Tibial artery (tissue), 4 donors: ENCODE data around the gene ASB16.

Experiments used
- DNase-seq, 2 donors: peaks; one replicate each; pipeline ENCODE4 v3.0.0-alpha.2; 2019
- H3K27ac ChIP-seq, 2 donors: fragments of 200-600 bp; sonication (generic) in 1 of 2; 1 replicate in 1 of 2; 2 replicates in 1 of 2; pipeline ENCODE4 v1.5.1; 2018 to 2019; ENCODE audit warnings: mild to moderate bottlenecking in 1 of 2
- H3K27me3 ChIP-seq, 2 donors: fragments of 200-600 bp; sonication (generic) in 1 of 2; one replicate each; pipeline versions ENCODE4 v1.5.1 to v1.6.0; 2016 to 2019
- H3K36me3 ChIP-seq, 3 donors: fragments of 200-600 bp; sonication (generic) in 2 of 3; one replicate each; pipeline ENCODE4 v1.5.1; 2016 to 2019; ENCODE audit warnings: mild to moderate bottlenecking in 2 of 3
- H3K4me1 ChIP-seq, 4 donors: fragments of 200-600 bp; sonication (generic) in 2 of 4; 1 replicate in 3 of 4; 2 replicates in 1 of 4; pipeline ENCODE4 v1.5.1; 2016 to 2019
- H3K4me3 ChIP-seq, 2 donors: fragments of 200-600 bp; sonication (generic) in 1 of 2; 1 replicate in 1 of 2; 2 replicates in 1 of 2; pipeline ENCODE4 v1.5.1; 2018 to 2019; ENCODE audit warnings: mild to moderate bottlenecking in 2 of 2
- H3K9me3 ChIP-seq, 3 donors: fragments of 200-600 bp; sonication (generic) in 1 of 3; one replicate each; pipeline ENCODE4 v1.5.1; 2016 to 2019
- CTCF ChIP-seq, 2 experiments: fragments of 200-600 bp in 1 of 2; fragments of 450-650 bp in 1 of 2; IDR thresholded peaks; one replicate each; pipeline ENCODE4 v1.5.1; 2017 to 2019; ENCODE audit warnings: antibody characterized with exemption in 2 of 2, mild to moderate bottlenecking in 1 of 2, moderate library complexity in 1 of 2
- intact Hi-C: fragments of 100-400 bp; cut with DNase I; formaldehyde crosslinking; loops from one replicate; pipeline ENCODE4 v1.15.0; 2023; ENCODE audit warnings: low total_unique reads

The ASB16 gene

DNA sequence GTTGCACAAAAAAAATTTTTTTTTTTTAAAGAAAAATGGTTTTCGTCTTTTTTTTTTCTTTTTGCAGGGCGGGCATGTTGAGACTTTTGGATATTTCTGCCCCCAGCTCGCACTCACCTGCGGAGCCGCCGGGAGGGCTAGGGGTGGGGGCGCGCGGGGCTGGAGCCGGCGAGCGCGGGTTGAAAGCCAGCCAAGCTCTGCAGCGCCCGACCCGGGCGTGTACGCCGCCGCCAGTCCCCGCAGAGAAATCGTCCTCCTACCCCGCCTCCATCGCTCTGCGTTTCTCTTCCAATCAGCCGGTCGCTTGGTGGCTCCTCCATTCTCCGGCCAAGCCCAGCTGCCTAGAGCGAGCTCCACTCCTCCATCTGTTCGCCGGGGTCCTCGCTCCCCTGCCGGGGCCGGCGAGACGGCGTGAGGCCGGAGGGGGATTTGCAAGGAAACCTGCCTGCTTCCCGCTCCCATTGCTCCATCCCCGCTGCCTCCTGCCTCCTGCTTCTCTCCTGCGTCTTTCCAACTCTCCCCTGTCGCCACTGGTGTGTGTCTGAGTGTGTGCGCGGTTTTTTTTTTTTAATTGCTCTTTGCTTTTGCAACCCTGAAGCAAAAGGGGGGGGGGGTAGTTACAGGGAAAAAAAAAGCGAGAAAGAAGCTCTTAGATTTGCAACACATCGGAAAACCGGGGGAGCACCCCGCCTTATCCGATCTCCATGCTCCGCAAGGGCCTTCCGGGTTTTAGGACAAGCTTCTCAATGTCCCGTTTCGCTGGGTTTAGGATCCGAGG lies 50.8 kb downstream of the ASB16 start:
- H3K9me3 ChIP-seq = no peaks in the 10 kb centered on the region
- intact Hi-C loops = no loop called here
- H3K27ac ChIP-seq = peak overlapping the region; percentile 94 to 99
- H3K36me3 ChIP-seq = peaks cover 8 to 10% (median 9%) of the 10 kb centered on the region in 3 donors
- H3K4me3 ChIP-seq = peak overlapping the region; percentile 81 to 83
- no peaks in the 10 kb centered on the region for H3K27me3 ChIP-seq
- TF ChIP-seq CTCF (IDR thresholded peaks at IDR 0.05) = no peak
- H3K4me1 ChIP-seq = peaks cover 0 to 48% (median 38%) of the 10 kb centered on the region in 4 donors
- DNase-seq = peak; percentile 75 to 90

DNA sequence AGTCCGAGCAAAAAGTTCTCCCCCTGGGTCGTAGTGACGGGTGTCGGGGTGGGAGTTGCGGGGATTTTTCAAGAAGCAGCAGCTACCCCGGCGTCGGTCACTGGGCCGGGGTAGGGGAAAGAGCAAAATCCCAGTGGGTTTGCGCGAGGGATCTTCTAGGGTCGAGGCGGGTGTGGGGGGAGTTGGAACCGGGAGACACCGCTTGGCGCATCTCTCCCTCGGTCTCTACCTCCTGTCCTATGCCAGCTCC lies 51.3 kb downstream of the ASB16 start:
- Histone ChIP-seq H3K9me3 (no peaks in the 10 kb centered on the region), H3K36me3 (peaks cover 3 to 5% (median 4%) of the 10 kb centered on the region in 3 donors), H3K4me3 (peak overlapping the region; percentile 81 to 83), H3K27me3 (no peaks in the 10 kb centered on the region), H3K27ac (peak overlapping the region; percentile 94 to 99), H3K4me1 (peaks cover 0 to 43% (median 35%) of the 10 kb centered on the region in 4 donors)
- no peak for TF ChIP-seq CTCF (IDR thresholded peaks at IDR 0.05)
- DNase-seq = peak in 1 of 2 donors; percentile 74
- intact Hi-C loops = no loop called here

DNA sequence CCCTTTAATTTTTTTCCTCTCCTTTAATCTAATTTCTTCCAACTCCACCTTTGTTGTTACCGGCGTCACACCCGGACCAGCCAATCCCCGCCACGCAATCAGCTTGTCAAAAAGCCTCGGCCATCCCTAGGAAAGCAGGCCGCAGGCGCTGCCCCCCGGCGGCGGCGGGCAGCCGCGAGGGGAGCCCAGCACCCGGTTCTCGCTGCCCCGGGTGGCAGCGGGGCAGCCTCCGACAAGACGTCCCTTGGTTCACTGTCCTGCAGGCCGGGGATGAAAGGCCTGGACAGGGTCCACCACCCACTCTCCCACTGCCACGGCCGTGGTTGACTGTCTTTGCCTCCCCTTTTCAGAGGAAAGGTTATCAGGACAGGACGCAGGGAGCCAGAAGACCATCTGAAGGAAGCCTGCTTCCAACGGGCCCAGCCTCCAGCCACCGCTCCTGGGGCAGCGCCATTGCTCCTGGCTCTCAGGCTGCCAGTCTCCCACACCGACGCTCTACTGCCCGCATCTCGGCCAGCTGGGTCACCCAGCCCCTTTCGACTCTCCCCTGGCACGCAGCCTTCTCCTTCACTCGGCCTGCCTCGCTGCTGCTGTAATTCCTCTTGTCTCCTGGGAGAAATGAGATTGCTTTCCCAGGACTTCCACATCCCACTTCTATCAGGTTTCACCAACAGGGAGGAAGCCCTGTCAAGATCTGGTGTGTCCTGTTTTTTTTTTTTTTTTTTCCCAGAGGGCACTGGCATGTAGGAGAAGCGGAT lies 51.8 kb downstream of the ASB16 start:
- Histone ChIP-seq H3K27me3 (no peaks in the 10 kb centered on the region), H3K36me3 (peaks cover 0 to under 1% (median 0%) of the 10 kb centered on the region in 3 donors), H3K4me3 (peak overlapping the region; percentile 81 to 83), H3K27ac (peak overlapping the region; percentile 94 to 99), H3K9me3 (no peaks in the 10 kb centered on the region), H3K4me1 (peaks cover 0 to 38% (median 31%) of the 10 kb centered on the region in 4 donors)
- DNase-seq = peak; percentile 87 to 92
- intact Hi-C loops = no loop called here
- peak in 1 of 2 experiments; percentile 14 for TF ChIP-seq CTCF (IDR thresholded peaks at IDR 0.05)

DNA sequence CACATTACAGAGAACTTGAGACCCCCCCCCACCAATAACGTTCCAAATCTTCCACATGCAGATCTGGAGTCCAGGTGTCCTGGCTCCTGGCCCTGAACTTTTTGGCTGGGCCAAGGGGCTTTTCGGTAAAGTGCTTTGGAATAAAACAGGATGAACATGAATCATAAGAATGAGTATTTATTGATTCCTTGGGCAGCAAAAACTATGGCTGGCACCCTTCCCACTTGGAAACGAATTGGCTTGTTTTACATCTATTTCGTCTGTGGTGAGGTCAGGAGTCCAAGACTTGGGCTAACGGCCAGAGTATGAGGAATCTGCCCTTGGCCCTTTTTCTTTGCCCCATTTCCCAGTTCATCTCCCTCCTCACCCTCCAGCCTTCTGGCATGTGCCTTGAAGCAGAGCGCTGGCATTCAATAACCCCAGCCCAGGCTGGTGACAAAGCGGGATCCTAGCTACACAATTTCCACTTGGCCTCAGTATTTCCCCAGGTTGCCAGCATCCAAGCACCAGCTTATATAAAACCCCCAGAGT lies 53.1 kb downstream of the ASB16 start:
- DNase-seq = peak in 1 of 2 donors; percentile 37
- intact Hi-C loops = no loop called here
- no peak for TF ChIP-seq CTCF (IDR thresholded peaks at IDR 0.05)
- H3K27ac ChIP-seq = peak overlapping the region; percentile 94 to 99
- H3K36me3 ChIP-seq = no peaks in the 10 kb centered on the region
- no peaks in the 10 kb centered on the region for H3K9me3 ChIP-seq
- H3K4me1 ChIP-seq = peaks cover 0 to 28% (median 22%) of the 10 kb centered on the region in 4 donors
- H3K4me3 ChIP-seq = no peak overlapping the region
- no peaks in the 10 kb centered on the region for H3K27me3 ChIP-seq
